Right forelimb (tissue), 1 donor: ENCODE results near the gene LINC00237.

ENCODE experiments used
- DNase-seq: peaks from one replicate; pipeline ENCODE4 v3.0.0-alpha.2; 2018

Gene LINC00237

GRCh38 chr20:21092806-21093205 lies 13.4 kb downstream of the LINC00237 start:
- no peak for DNase-seq

GRCh38 chr20:21090721-21091120 lies 15.4 kb downstream of the LINC00237 start:
- DNase-seq: no peak

DNA sequence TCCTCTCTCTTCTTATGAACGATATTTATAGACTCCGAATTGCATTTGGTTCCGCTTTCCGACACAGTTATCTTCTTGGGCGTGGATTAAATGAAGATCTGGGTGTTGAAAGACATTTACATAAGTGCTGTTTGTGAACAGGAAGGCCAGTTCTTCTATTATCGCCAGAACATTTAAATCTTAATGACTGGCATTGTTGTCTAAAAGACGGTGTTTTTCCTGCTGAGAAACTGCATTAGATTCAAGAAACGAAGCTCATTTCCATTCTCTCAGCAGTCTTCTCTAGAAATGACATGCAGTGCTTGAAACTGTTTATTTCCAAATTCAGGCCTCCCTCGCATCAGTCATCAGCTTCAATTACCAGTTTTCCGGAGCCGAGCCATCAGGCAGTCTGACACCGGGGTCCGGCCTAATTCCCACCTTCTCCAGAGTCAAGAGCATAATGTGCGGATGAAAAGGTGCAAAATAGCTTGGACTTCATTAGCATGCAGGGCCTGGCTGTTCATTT lies 16.0 kb downstream of the LINC00237 start:
- DNase-seq: no peak

GRCh38 chr20:21089391-21089790 lies 16.8 kb downstream of the LINC00237 start:
- no peak for DNase-seq

- DNase-seq: no peak
Observed at GRCh38 chr20:21087862-21088540, 18.2 kb downstream of the LINC00237 start.

- no peak for DNase-seq
Observed at GRCh38 chr20:21083825-21084325, 22.3 kb downstream of the LINC00237 start.

DNA sequence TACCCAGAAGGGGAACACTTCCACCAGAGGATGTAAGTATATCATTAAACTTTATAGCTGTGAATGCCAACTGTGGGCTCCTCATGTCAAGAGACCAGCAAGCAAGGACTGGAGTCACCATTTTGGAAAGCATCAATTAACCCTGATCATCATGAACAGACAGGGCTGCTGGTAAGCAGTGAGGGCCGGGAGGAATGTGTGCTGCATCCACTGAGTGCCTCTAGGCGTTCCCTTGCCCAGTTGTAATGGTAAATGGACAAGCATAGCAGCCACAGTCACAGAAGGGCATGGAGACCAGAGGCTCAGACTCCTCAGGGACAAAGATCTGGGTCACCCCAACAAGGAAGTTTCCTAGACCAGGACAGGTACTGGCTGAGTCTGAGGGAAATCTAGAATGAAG lies 23.6 kb downstream of the LINC00237 start:
- DNase-seq: no peak

GRCh38 chr20:21077809-21078345 lies 28.3 kb downstream of the LINC00237 start:
- DNase-seq: no peak

GRCh38 chr20:21076073-21076472 lies 30.1 kb downstream of the LINC00237 start:
- no peak for DNase-seq

DNA sequence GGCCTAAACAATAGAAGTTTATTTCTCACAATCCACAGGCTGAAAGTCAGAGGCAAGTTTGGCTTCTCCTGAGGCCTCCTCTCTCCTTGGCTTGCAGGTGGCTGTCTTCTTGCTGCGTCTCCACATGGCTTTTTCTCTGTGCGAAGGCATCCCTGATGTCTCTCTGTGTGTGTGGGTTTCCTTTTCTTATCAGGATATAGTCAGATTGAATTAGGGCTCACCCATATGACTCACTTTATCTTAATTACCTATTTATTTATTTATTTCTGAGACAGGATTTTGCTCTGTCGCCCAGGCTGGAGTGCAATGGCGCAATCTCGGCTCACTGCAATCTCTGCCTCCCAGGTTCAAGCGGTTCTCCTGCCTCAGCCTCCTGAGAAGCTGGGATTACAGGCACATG lies 30.7 kb downstream of the LINC00237 start:
- DNase-seq: no peak

DNA sequence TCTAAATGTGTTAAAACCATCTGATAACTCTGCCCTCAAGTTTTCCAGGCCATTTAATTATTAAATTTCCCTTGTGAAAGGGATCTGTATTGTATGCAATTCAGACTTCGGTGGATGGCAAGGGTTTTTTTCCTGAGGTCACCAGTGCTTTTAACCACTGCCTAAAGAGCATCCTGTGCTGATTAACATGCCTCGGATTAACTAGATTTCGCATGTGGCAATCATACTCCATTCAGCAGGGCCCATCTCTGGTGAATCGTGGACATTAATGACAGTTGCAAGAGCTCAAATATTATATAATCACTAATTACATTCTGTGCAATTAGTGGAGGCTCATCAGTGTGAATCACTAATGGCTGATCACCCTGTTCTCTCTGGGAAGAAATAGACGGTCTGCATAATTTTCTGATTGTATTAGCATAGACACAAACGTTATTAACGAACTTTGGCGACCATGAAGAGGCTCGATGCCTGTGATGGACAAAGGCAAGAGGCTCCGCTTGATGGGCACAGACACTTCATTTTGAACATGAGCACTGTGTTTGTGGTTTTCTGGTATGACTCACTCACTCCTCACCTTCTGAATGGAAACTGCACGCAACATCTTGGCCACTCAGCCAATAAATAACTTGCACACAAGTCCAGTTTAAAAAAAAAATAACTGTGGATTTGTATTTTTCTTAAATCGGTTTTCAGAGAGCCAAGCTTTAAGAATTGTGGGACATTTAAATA lies 31.4 kb downstream of the LINC00237 start:
- no peak for DNase-seq

DNA sequence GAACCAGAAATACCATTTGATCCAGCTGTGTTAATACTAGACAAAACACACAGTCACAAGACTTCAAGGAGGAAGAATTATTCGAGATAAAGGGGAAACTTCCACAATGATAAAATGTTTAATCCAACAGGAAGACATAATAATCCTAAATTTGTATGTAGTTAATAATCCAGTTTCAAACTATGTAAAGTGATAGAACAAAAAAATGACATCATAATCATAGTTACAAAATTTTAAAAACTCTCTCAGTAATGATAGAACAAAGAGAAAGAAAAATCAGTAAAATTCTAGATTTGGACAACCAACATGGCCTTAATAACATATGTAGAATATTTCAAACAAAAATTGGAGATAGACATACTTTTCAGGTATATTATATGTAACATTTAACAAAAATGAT lies 38.9 kb downstream of the LINC00237 start:
- DNase-seq: no peak

DNA sequence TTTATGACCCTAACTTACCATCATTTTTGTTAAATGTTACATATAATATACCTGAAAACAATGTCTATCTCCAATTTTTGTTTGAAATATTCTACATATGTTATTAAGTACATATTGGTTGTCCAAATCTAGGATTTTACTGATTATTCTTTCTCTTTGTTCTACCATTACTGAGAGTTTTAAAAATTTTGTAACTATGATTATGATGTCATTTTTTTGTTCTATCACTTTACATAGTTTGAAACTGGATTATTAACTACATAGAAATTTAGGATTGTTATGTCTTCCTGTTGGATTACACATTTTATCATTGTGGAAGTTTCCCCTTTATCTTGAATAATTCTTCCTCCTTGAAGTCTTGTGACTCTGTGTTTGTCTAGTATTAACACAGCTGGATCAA lies 41.2 kb downstream of the LINC00237 start:
- no peak for DNase-seq

GRCh38 chr20:21063276-21063675 lies 42.9 kb downstream of the LINC00237 start:
- no peak for DNase-seq

GRCh38 chr20:21053002-21053762 lies 53.0 kb downstream of the LINC00237 start:
- DNase-seq: no peak

- DNase-seq: no peak
Observed at GRCh38 chr20:21052686-21053001, 53.5 kb downstream of the LINC00237 start.

DNA sequence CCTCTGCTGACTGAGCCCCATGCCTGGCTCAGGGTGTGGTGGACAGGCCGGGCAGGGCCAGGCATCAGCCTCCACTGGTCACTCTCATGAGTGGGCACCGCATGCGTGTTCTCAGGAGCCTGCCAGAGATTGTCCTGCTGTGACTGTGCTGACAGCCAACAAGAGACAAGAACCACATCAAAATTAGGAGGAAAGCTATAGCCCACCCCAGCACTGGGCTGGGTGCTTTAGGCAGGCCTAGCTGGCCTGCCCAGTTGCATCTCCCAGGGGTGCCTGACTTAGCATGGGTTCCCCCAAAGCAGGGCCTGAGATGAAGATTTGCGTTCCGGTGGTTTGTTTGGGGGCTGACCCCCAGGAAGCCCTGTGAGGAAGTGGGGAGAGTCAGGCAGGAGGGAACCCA lies 53.9 kb downstream of the LINC00237 start:
- no peak for DNase-seq

DNA sequence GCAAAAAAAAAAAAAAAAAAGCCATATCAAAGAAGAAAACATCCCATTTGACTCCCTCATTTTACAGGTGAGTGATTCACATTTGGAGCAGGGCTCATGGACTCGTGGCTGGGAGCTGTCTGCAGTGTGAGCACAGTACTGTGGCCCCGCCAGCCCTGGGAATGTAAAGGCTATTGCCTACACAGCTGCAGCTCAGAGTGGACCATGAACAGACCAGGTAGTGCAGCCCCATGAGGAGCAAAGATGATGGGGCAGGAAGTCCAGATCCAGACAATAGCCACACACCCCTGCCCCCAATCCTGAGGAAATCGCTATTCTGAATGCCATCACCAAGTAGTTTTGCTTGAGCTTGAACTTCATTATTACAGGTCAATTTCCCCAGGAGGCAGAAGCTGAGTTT lies 55.4 kb downstream of the LINC00237 start:
- no peak for DNase-seq

GRCh38 chr20:21049305-21049828 lies 56.8 kb downstream of the LINC00237 start:
- no peak for DNase-seq

DNA sequence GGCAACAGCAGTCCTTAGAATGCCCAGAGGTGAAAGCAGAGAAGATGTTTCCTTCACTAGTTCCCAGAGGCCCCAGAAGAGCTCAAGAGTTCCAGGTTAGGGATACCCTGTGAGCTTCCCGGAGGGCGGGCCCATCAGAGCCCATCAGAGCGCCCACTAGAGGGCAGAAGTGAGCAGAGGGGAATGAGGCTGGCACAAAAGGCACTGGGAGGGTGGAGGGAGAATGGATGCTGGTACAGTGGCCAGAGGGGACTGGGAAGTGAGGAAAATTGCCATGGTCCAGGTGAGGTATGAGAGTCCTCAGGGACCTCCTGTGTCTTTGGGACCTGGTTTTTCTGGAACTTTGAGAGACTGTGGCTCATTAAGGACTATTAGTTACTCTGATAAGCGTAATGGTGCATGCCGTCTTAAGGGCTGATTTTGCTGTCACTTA lies 57.3 kb downstream of the LINC00237 start:
- no peak for DNase-seq

GRCh38 chr20:21047981-21048380 lies 58.2 kb downstream of the LINC00237 start:
- DNase-seq: no peak

DNA sequence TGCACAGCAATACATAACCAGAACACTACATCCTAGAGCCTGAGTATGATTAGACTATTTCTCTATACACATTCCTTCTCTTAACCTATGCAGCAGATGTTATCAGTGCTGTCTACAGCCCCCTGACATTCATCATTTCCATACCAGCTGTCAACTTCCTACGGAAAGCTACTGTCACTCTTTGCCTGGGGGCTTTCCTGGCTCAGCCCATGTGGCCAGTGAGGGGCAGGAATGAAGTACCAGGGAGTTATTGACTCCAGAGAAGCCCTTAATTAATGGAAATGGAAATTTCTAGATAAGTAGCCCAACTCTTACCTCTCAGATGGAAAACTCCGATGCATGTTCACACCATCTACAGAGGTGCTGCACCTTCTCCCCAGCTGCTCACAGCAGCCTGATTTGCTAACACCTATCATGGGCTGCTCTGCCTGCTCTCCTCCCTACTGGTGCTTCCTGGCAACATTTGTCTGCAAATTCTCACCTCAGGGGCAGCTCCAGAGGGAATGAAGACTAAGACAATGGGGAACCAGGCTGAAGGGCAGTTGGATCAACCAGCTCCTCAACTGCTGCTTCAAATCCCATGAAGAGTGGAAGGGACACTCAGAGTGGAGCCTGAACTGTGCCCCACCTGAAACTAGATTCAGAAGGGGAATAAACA lies 59.6 kb downstream of the LINC00237 start:
- DNase-seq: no peak
